Measurements from ENCODE around the gene SDHC. TPM values are rescaled to one million over a fixed set of nuclear protein-coding genes. Genes with fewer than 3 reads are reported as not detected.
"Not testable (repeated sequence)": the region's sequence is repeated elsewhere in the genome, so short reads cannot be mapped to it uniquely, and the experiment has no call there.

The SDHC gene
- total and polyA plus RNA-seq, 8 donors, result 164 to 204 (median 185) TPM

DNA sequence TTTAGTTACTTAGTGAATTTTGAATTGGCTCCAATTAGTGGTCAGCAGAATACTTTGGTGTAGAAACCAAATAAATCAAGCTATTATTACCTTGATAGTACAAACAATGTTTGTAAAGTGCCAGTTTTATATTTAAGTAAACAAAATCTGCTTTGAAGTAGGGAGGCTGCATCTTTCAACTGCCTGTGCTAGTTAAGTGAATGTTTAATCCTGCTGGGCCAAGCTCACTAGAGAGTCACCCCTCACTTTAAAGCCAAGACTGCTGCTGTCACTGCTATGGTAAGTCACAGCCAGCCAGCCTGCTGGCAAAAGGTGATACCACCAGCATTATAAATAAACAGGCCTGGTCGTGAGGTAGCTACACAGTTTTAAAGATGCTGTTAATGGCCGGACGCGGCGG lies 63.8 kb downstream of the SDHC start:
- DNase-seq (no peak), ATAC-seq (peak; percentile 53)
- Histone ChIP-seq H3K36me3 (no peaks in the 10 kb centered on the region), H3K27me3 (no peaks in the 10 kb centered on the region), H3K27ac (no peak overlapping the region), H3K4me3 (no peak overlapping the region), H3K4me1 (peaks cover 5 to 17% of the 10 kb centered on the region in 2 donors), H3K9me3 (no peaks in the 10 kb centered on the region)
- intact Hi-C loops (cut with DNase I), result no loop called here
- TF ChIP-seq, protein P1, sequence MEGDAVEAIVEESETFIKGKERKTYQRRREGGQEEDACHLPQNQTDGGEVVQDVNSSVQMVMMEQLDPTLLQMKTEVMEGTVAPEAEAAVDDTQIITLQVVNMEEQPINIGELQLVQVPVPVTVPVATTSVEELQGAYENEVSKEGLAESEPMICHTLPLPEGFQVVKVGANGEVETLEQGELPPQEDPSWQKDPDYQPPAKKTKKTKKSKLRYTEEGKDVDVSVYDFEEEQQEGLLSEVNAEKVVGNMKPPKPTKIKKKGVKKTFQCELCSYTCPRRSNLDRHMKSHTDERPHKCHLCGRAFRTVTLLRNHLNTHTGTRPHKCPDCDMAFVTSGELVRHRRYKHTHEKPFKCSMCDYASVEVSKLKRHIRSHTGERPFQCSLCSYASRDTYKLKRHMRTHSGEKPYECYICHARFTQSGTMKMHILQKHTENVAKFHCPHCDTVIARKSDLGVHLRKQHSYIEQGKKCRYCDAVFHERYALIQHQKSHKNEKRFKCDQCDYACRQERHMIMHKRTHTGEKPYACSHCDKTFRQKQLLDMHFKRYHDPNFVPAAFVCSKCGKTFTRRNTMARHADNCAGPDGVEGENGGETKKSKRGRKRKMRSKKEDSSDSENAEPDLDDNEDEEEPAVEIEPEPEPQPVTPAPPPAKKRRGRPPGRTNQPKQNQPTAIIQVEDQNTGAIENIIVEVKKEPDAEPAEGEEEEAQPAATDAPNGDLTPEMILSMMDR (IDR thresholded peaks at IDR 0.05), result no peak

DNA sequence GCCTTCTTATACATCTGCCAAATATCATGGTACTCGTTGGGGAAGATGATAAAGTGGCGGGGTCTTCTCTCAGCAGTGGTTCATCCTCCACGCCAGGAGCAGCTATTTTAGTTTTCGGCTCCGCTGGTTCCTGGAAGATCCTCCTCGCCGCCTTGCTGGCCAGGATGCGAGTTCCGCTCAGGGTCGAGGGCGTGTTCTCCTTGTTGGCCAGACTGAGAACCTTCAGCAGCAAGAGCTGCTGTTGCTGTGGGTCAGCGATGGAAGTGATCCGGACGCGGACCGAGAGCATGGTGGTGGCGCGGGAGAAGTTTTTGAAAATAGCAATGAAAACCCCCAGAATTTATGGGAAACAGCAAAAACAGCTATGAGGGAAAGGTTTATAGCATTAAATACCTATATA lies 64.9 kb downstream of the SDHC start:
- H3K4me3 ChIP-seq, result no peak overlapping the region
- H3K27ac ChIP-seq, result no peak overlapping the region
- H3K27me3 ChIP-seq, result no peaks in the 10 kb centered on the region
- TF ChIP-seq, protein P1 (IDR thresholded peaks at IDR 0.05), result no peak
- H3K4me1 ChIP-seq, result peaks cover 5 to 21% of the 10 kb centered on the region in 2 donors
- no peaks in the 10 kb centered on the region for H3K36me3 ChIP-seq
- ATAC-seq (no peak), DNase-seq (peak in 1 of 4 donors; percentile 73)
- intact Hi-C loops (cut with DNase I), result no loop called here
- H3K9me3 ChIP-seq, result no peaks in the 10 kb centered on the region

DNA sequence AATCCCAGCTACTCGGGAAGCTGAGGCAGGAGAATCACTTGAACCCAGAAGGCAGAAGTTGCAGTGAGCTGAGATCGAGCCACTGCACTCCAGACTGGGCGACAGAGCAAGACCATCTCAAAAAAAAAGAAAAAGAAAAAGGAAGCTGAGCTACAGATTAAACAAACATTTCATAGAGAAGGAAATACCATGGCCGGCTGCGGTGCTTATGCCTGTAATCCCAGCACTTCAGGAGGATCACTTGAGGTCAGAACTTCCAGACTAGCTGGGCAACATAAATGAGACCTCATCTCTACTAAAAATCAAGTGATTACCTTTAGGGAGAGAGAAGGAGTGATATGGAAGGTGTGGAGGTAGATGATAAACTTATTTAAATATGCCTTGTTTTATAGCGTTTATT lies 67.5 kb downstream of the SDHC start:
- DNase-seq, result no peak
- H3K4me1 ChIP-seq, result peaks cover 5 to 21% of the 10 kb centered on the region in 2 donors
- peak; percentile 35 for ATAC-seq
- H3K4me3 ChIP-seq, result no peak overlapping the region
- H3K9me3 ChIP-seq, result no peaks in the 10 kb centered on the region
- no peak overlapping the region for H3K27ac ChIP-seq
- intact Hi-C loops (cut with DNase I), result loop anchor here in 1 of 2 donors (10.0 kb wide), 1 partner anchor 157 kb away; the partner anchor contains the start of genes APOA2 and TOMM40L
- H3K36me3 ChIP-seq, result no peaks in the 10 kb centered on the region
- TF ChIP-seq, protein P1 (IDR thresholded peaks at IDR 0.05), result no peak
- H3K27me3 ChIP-seq, result no peaks in the 10 kb centered on the region

DNA sequence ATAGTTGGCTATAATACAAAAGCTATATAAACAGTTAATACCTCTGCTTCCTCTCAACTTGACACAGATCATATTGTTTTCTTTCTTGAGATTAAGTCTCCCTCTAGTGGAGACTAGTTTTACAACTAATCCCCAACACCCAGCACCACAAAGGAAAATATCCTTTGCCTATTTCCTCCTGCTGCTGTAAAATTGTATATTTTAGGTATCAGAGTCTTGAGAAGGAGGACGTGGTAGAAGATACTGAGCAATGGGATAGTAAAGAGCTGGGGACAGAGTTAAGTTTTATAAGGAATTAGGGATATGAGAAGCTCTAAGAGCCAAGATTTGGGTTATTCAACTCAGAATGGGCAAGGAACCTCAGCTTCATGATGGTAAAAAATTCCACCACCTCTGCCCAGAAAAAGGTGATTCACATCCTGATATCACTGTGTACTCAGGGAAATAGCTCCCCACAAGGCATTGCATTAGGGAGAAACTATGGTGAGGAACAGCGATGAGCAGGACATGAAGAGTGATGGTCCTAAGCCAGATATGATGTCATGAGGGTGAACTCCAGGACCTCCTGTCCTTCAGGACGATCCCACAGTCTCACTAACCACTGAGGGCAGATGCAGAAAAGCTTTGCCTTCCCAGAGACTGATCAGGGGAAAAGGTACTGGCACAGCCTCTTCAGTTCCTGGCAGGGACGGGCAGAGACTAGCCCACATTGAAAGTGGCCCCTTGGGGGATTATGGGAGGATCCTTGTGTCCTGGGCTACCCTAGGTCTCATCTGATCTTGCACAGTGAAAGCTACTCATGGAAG lies 68.2 kb downstream of the SDHC start:
- Histone ChIP-seq H3K4me3 (no peak overlapping the region), H3K27me3 (no peaks in the 10 kb centered on the region), H3K4me1 (peaks cover 5 to 21% of the 10 kb centered on the region in 2 donors), H3K27ac (peak overlapping the region in 1 of 2 donors; percentile 26), H3K9me3 (no peaks in the 10 kb centered on the region), H3K36me3 (no peaks in the 10 kb centered on the region)
- intact Hi-C loops (cut with DNase I), result loop anchor here in 1 of 2 donors (10.0 kb wide), 1 partner anchor 158 kb away; the partner anchor contains the start of genes APOA2 and TOMM40L
- ATAC-seq (peak; percentile 90), DNase-seq (peak in 2 of 4 donors; percentile 30 to 60)
- TF ChIP-seq, protein P1 (IDR thresholded peaks at IDR 0.05), result peak; percentile 60 to 76

GRCh38 chr1:161388639-161389038 lies 74.5 kb downstream of the SDHC start:
- Histone ChIP-seq H3K9me3 (no peaks in the 10 kb centered on the region), H3K27ac (peak overlapping the region in 1 of 2 donors; percentile 98), H3K4me1 (peaks cover 3 to 20% of the 10 kb centered on the region in 2 donors), H3K27me3 (no peaks in the 10 kb centered on the region), H3K4me3 (no peak overlapping the region), H3K36me3 (no peaks in the 10 kb centered on the region)
- ATAC-seq (no peak), DNase-seq (no peak)
- intact Hi-C loops (cut with DNase I), result loop anchor here in 1 of 2 donors (10.0 kb wide), 1 partner anchor 164 kb away; the partner anchor contains the start of genes APOA2 and TOMM40L
- TF ChIP-seq, protein P1 (IDR thresholded peaks at IDR 0.05), result no peak

DNA sequence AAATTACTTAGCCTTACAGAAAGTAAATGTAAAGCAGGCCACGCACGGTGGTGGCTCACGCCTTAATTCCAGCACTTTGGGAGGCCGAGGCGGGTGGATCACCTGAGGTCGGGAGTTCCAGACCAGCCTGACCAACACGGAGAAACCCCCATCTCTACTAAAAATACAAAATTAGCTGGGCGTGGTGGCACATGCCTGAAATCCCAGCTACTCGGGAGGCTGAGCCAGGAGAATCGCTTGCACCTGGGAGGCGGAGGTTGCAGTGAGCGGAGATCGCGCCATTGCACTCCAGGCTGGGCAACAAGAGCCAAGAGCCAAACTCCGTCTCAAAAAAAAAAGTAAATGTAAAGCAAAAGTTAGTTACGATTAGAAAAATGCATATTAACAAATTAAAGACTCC lies 75.0 kb downstream of the SDHC start:
- H3K27me3 ChIP-seq, H3K9me3 ChIP-seq, H3K36me3 ChIP-seq, DNase-seq, ATAC-seq: not testable (repeated sequence)
- H3K4me1 ChIP-seq, result peaks cover 3 to 20% of the 10 kb centered on the region in 2 donors
- intact Hi-C loops (cut with DNase I), result loop anchor here in 1 of 2 donors (10.0 kb wide), 1 partner anchor 164 kb away; the partner anchor contains the start of genes APOA2 and TOMM40L
- H3K27ac ChIP-seq, result peak overlapping the region; percentile 97 to 98
- peak overlapping the region; percentile 41 to 59 for H3K4me3 ChIP-seq
